HG02623 (cell line): ENCODE data around the gene PHACTR3.
"Not testable (repeated sequence)": the region's sequence is repeated elsewhere in the genome, so short reads cannot be mapped to it uniquely, and the experiment has no call there.

ENCODE experiments used
- ATAC-seq: cut with Tn5 transposase; IDR thresholded peaks from one replicate; pipeline ENCODE4 v1.9.1; 2021; ENCODE audit warnings: moderate library complexity; ENCODE audit not compliant: unreplicated experiment

PHACTR3 gene

GRCh38 chr20:59603781-59604541 lies at the start of gene PHACTR3:
Gene PHACTR3 (plus strand): TSS chr20:59604540. CDS start chr20:59605015, 475 bp downstream.
- no peak for ATAC-seq

- not testable (repeated sequence) for ATAC-seq
Measured at GRCh38 chr20:59557733-59558529, 46.4 kb upstream of the PHACTR3 start.

GRCh38 chr20:59559024-59559817 lies 45.1 kb upstream of the PHACTR3 start:
- no peak for ATAC-seq

GRCh38 chr20:59559863-59560262 lies 44.5 kb upstream of the PHACTR3 start:
- ATAC-seq = no peak

GRCh38 chr20:59560588-59561227 lies 43.6 kb upstream of the PHACTR3 start:
- no peak for ATAC-seq

DNA sequence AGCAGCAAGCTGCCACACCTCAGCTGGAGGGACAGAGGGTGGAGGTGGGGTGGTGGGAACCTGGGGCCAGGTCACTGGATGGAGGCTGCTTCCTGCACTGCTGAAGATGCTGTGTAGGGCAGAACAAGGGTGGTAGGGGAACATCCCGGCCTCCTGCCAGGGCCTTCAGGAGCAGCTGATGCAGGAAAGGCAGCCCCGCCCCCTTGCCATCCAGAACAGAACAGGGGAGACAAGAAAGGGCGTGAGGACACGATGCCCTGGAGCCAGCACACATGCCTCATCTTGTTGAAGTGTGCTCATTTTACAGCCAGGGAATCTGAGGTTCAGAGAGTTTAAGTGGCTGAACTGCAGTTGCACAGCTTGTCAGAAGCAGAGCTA lies 43.1 kb upstream of the PHACTR3 start:
- no peak for ATAC-seq

DNA sequence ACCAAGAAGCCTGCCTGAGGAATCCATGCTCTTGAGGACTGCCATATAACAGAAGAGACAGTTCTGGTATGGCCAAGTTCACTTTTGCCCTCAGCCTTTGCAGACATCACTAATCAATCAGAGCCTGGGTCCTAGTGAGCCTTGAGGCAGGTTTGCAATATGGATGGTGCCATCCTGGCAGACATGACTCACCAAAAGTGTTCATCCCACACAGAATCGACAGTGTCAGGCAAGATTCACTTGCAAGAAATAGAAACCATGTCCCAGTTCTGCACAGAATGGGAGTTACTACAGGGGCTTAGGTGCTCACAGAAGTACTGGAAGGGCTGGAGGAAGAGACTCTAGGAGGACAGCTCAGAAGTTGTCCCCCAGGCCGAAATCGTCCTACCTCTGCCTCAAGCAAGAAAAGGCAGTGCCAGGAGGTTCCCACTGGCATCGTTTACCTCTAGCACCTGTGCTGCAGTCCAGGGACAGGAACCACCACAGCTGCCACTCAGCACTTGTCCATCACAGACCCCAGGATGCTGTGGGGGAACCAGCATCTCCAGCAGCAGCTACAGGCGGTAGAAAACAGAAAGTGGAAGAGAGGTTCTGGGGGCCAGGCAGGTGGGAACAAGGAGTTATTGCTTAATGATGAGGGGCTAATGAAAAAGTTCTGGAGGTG lies 42.6 kb upstream of the PHACTR3 start:
- no peak for ATAC-seq

- no peak for ATAC-seq
Measured at GRCh38 chr20:59564171-59564570, 40.2 kb upstream of the PHACTR3 start.

DNA sequence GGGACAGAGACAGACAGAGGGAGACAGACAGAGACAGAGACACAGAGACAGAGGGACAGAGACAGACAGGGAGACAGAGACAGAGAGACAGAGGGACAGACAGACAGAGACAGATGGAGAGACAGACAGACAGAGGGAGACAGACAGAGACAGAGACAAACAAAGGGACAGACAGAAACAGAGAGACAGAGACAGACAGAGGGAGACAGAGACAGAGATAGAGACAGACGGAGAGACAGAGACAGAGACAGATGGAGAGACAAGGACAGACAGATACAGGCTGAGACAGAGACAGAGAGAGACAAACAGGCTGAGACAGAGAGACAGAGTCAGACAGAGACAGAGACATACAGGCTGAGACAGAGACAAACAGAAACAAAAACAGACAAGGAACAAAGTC lies 39.4 kb upstream of the PHACTR3 start:
- ATAC-seq = no peak

GRCh38 chr20:59565768-59566461 lies 38.4 kb upstream of the PHACTR3 start:
- no peak for ATAC-seq

GRCh38 chr20:59566631-59567524 lies 37.5 kb upstream of the PHACTR3 start:
- ATAC-seq = no peak

DNA sequence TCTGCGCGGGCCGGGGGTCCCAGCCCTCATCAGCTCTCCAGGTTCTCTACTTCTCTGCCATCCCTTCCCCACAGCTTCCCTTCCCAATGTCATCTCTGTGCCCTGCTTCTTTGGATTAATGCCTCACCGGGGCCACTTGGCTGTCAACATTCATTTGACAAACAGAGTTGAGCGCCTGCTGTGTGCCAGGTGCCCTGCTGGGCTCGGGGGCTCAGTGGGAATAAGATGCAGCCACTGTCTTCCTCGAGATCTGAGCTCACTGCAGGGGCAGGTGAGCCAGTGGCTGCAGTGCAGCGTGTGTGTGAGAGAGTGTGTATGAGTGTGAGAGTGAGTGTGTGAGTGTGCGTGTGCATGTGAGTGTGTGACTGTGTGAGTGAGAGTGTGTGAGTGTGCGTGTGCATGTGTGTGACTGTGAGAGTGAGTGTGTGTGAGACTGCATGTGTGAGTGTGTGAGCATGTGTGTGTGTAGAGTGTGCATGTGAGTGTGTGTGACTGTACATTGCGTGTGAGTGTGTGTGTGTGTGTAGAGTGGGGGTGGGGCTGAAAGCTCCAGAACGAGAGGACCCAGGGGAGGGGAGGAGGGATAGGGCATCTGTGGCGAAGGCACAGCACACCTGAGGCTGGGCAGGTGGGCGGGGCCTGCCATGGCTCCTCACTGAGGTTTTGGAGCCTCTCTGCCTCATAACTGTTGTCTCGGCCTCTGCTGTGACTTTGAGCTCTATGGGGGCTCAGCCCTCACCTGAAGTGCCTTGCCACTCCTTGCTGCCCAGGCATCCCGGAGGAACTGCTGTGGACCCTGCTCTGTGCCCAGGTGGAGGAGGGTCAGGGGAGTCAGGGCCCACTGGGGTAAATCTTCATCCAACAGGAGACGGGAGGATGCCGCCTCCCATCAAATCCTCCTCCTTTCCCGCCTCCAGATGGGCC lies 36.5 kb upstream of the PHACTR3 start:
- no peak for ATAC-seq

DNA sequence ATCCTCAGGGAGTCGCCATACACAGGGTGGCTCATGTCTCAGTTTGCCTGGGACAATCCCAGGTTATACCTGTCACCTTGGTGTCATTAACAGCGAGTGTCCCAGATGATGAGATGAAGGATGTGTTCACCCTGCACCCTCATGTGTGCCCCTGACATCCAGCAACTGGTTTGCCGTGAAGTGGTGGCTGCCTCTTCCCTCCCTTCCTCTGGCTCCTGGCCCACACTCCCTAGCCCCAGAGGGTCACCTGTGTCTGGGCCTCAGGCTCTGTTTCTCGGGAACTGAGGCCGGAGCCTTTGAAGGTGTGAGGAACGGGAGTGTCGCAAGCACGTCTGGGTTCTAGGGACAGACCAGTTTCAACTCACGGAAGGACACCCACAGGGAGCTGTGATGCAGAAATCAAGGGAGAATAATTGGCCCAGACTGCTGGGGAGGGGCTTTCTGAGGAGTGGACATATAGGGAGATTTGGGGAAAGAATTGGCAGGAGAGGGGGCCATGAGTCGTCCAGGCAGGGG lies 35.8 kb upstream of the PHACTR3 start:
- ATAC-seq = no peak

DNA sequence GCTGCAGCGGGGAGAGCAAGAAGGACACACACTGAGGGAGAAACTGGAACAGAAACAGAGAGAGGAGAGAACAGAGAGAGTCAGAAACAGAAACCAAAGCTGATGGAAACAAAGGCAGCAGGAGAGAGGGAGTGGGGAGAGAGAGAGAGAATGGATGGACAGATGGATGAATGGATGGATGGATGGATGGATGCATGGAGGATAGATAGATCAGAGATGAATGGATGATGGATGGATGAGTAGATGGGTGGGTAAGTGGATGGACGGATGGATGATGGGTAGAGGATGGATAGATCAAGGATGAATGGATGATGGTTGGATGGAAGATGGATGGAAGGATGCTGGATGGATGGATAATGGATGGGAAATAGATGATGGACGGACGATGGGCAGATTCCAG lies 35.0 kb upstream of the PHACTR3 start:
- no peak for ATAC-seq

DNA sequence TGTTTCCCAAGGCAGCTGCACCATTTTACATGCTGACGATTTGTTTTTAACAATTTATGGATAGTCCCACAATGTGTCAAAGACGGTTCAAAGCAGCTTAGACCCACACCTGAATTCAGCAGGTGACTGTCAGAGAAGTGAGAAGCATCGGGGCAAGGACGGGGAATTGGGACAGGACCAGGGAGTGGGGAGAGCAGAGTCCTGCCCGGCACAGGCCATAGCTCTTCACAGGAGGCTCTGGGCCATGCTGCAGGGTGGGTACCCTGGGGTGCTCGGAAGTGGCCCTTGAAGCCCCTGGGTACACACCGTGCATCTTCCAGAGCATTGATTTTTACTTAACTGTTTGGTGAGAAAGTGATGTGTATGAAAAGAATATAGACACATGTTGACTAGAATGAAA lies 33.2 kb upstream of the PHACTR3 start:
- ATAC-seq = no peak

DNA sequence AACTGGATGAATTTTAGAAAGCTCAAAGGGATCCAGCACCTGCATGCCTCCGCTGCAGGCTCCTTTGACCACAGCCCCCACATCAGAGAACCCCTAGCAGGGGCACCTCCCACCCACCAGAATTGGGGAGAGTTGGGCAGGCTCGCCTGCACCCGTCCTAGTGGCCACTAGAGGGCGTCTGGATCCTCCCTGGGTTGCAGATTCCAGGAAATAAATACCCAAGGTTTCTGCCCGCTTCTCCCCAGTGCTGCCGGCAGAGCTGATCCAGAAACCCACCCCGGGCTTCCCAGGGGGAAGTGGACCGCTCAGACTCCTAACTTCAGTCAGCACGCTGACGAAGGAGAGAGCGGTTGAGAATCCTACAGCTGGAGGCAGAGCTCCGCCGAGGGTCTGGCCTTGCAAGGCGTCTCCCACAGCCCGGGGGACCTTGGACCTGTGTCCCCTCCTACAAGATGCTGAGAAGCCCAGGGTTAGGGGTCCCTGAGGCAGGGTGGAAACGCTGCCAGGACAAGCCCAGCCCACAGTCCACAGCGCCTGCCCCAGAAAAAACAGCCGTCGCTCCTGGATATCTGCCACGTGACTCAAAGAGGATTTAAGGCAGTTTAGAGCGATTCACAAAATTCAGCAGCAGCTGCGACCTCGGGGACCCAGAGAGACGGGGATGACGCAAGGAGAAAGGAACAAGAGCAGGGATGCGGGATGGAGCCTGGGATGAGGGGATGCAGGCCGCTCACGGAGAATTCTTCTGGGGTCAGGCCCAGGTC lies 32.6 kb upstream of the PHACTR3 start:
- peak; percentile 59 for ATAC-seq

DNA sequence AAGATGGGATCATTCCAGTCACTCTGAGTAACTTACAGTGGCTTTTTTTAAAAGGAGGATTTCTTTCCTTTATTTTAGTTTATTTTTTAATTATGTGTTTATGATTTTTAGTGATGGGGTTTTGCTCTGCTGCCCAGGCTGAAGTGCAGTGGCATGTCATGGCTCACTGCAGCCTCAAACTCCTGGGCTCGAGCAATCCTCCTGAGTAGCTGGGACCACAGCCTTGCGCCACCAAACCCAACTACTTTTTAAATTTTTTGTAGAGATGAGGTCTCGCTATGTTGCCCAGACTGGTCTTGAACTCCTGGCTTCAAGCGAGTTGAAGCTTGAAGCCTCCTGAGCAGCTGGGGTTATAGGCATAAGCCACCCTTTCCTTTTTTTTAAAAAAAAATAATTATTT lies 31.8 kb upstream of the PHACTR3 start:
- no peak for ATAC-seq
